Activated naive CD4-positive, alpha-beta T cell treated with anti-CD3 and anti-CD28 coated beads for 36 hours (primary cell): Measurements from ENCODE around the gene REM1. TPM values are rescaled to one million over a fixed set of nuclear protein-coding genes. Genes with fewer than 3 reads are reported as not detected.
A peak's percentile ranks its signal among the peaks of the same experiment; 100 is the strongest.
"Not testable (repeated sequence)": the region's sequence is repeated elsewhere in the genome, so short reads cannot be mapped to it uniquely, and the experiment has no call there.

Source experiments
- CTCF ChIA-PET: fragments of 350-600 bp; sonication (Branson Sonifier 250); formaldehyde crosslinking; loops from one replicate; lab custom pipeline; 2021; ENCODE audit warnings: antibody characterized with exemption; lab: Charles Lee
- DNase-seq: peaks from one replicate; pipeline ENCODE4 v3.0.0-alpha.2; 2020
- H3K27ac Mint-ChIP-seq: one replicate; pipeline ENCODE4 v1.8.0; 2021; ENCODE audit warnings: mild to moderate bottlenecking, mixed read lengths
- H3K27me3 Mint-ChIP-seq: one replicate; pipeline ENCODE4 v1.8.0; 2021; ENCODE audit warnings: low read depth, mixed read lengths
- H3K36me3 Mint-ChIP-seq: one replicate; pipeline ENCODE4 v1.8.0; 2021; ENCODE audit warnings: low read depth, mixed read lengths
- H3K4me1 Mint-ChIP-seq: one replicate; pipeline ENCODE4 v1.8.0; 2021; ENCODE audit warnings: low read depth, mixed read lengths
- H3K4me3 Mint-ChIP-seq: one replicate; pipeline ENCODE4 v1.8.0; 2021; ENCODE audit warnings: mild to moderate bottlenecking, moderate library complexity, mixed read lengths
- H3K9me3 Mint-ChIP-seq: one replicate; pipeline ENCODE4 v1.8.0; 2021; ENCODE audit warnings: mixed read lengths
- intact Hi-C: fragments of 100-400 bp; cut with micrococcal nuclease; formaldehyde crosslinking; loops from one replicate; pipeline ENCODE4 v1.15.1; 2023
- total RNA-seq, 2 experiments: library from RNA; stranded (reverse); gene quantifications; one replicate each; pipeline ENCODE4 v1.2.3, GENCODE V29; 2021

REM1 gene
- total RNA-seq, 2 experiments from 2014 or later = not detected

GRCh38 chr20:31470946-31471345, 4.1 kb upstream of the REM1 start:
- Mint-ChIP-seq H3K4me1 (peaks cover 10% of the 10 kb centered on the region), H3K27me3 (peaks cover 23% of the 10 kb centered on the region)
- H3K27ac Mint-ChIP-seq, H3K9me3 Mint-ChIP-seq, CTCF ChIA-PET, DNase-seq, H3K36me3 Mint-ChIP-seq, H3K4me3 Mint-ChIP-seq, intact Hi-C loops: not testable (repeated sequence)

GRCh38 chr20:31472395-31473330, 2.4 kb upstream of the REM1 start:
- H3K4me3 Mint-ChIP-seq = no peak overlapping the region
- no peak for DNase-seq
- CTCF ChIA-PET = interaction anchor here (0.8 to 1.5 kb wide), 3 partner anchors 12 to 31 kb away, joined by 3 to 4 read pairs (median 4); no protein-coding TSS in a partner anchor
- no peak overlapping the region for H3K27ac Mint-ChIP-seq
- H3K36me3 Mint-ChIP-seq = no peaks in the 10 kb centered on the region
- peaks cover 2% of the 10 kb centered on the region for H3K9me3 Mint-ChIP-seq
- peaks cover 10% of the 10 kb centered on the region for H3K4me1 Mint-ChIP-seq
- peaks cover 34% of the 10 kb centered on the region for H3K27me3 Mint-ChIP-seq
- intact Hi-C loops = no loop called here

GRCh38 chr20:31473331-31474096, 1.6 kb upstream of the REM1 start:
- intact Hi-C loops = no loop called here
- Mint-ChIP-seq H3K9me3 (peaks cover 2% of the 10 kb centered on the region), H3K36me3 (no peaks in the 10 kb centered on the region), H3K4me1 (peaks cover 10% of the 10 kb centered on the region), H3K27ac (no peak overlapping the region), H3K27me3 (peaks cover 39% of the 10 kb centered on the region), H3K4me3 (no peak overlapping the region)
- CTCF ChIA-PET = interaction anchor here (0.8 to 1.8 kb wide), 5 partner anchors 9 to 30 kb away, joined by 3 to 7 read pairs (median 4); no protein-coding TSS in a partner anchor
- DNase-seq = no peak

GRCh38 chr20:31474097-31474436, 1.0 kb upstream of the REM1 start:
- no peak overlapping the region for H3K4me3 Mint-ChIP-seq
- H3K36me3 Mint-ChIP-seq = no peaks in the 10 kb centered on the region
- peak; percentile 8 for DNase-seq
- CTCF ChIA-PET = interaction anchor here (0.8 to 1.8 kb wide), 4 partner anchors 9 to 29 kb away, joined by 3 to 7 read pairs (median 4); no protein-coding TSS in a partner anchor
- H3K4me1 Mint-ChIP-seq = peaks cover 10% of the 10 kb centered on the region
- peaks cover 2% of the 10 kb centered on the region for H3K9me3 Mint-ChIP-seq
- intact Hi-C loops = no loop called here
- H3K27me3 Mint-ChIP-seq = peaks cover 39% of the 10 kb centered on the region
- no peak overlapping the region for H3K27ac Mint-ChIP-seq

GRCh38 chr20:31475472-31476293, 595 bp downstream of the REM1 start:
- Mint-ChIP-seq H3K27me3 (peaks cover 39% of the 10 kb centered on the region), H3K4me1 (peaks cover 10% of the 10 kb centered on the region), H3K36me3 (no peaks in the 10 kb centered on the region)

GRCh38 chr20:31476294-31476585, 1.2 kb downstream of the REM1 start:
- Mint-ChIP-seq H3K27ac (no peak overlapping the region), H3K4me1 (peaks cover 10% of the 10 kb centered on the region), H3K27me3 (peaks cover 40% of the 10 kb centered on the region), H3K9me3 (peaks cover 2% of the 10 kb centered on the region), H3K4me3 (no peak overlapping the region), H3K36me3 (no peaks in the 10 kb centered on the region)
- intact Hi-C loops = no loop called here
- no peak for DNase-seq
- CTCF ChIA-PET = interaction anchor here (1.8 kb wide), 1 partner anchor 26 kb away, joined by 9 read pairs; no protein-coding TSS in a partner anchor

More at GRCh38 chr20:31475472-31476293, 595 bp downstream of the REM1 start:
- intact Hi-C loops = no loop called here
- CTCF ChIA-PET = interaction anchor here (0.5 to 1.8 kb wide), 3 partner anchors 16 to 27 kb away, joined by 3 to 9 read pairs (median 3); no protein-coding TSS in a partner anchor
- H3K4me3 Mint-ChIP-seq = no peak overlapping the region
- no peak overlapping the region for H3K27ac Mint-ChIP-seq
- H3K9me3 Mint-ChIP-seq = peaks cover 2% of the 10 kb centered on the region
- no peak for DNase-seq

- intact Hi-C loops = no loop called here
- peaks cover 10% of the 10 kb centered on the region for H3K4me1 Mint-ChIP-seq
Observed at GRCh38 chr20:31476643-31477215, 1.6 kb downstream of the REM1 start.

GRCh38 chr20:31484001-31484400, 8.9 kb downstream of the REM1 start:
- intact Hi-C loops = no loop called here
- Mint-ChIP-seq H3K27me3 (peaks cover 26% of the 10 kb centered on the region), H3K4me3 (no peak overlapping the region), H3K27ac (no peak overlapping the region), H3K4me1 (peaks cover 12% of the 10 kb centered on the region), H3K9me3 (no peaks in the 10 kb centered on the region), H3K36me3 (no peaks in the 10 kb centered on the region)
- CTCF ChIA-PET = interaction anchor here (0.6 to 3.2 kb wide), 3 partner anchors 19 to 36 kb away, joined by 3 to 14 read pairs (median 9); no protein-coding TSS in a partner anchor
- no peak for DNase-seq

More at GRCh38 chr20:31476643-31477215, 1.6 kb downstream of the REM1 start:
- Mint-ChIP-seq H3K27ac (no peak overlapping the region), H3K36me3 (no peaks in the 10 kb centered on the region), H3K9me3 (peaks cover 2% of the 10 kb centered on the region), H3K27me3 (peaks cover 43% of the 10 kb centered on the region), H3K4me3 (no peak overlapping the region)
- CTCF ChIA-PET = interaction anchor here (1.8 kb wide), 1 partner anchor 26 kb away, joined by 9 read pairs; no protein-coding TSS in a partner anchor
- DNase-seq = no peak

GRCh38 chr20:31485450-31486339, 10.6 kb downstream of the REM1 start:
- Mint-ChIP-seq H3K36me3 (no peaks in the 10 kb centered on the region), H3K27me3 (peaks cover 26% of the 10 kb centered on the region), H3K4me3 (no peak overlapping the region), H3K27ac (no peak overlapping the region), H3K9me3 (no peaks in the 10 kb centered on the region), H3K4me1 (peaks cover 12% of the 10 kb centered on the region)
- intact Hi-C loops = no loop called here
- CTCF ChIA-PET = interaction anchor here (0.7 to 7.2 kb wide), 3 partner anchors 17 to 103 kb away, joined by 3 to 60 read pairs (median 5); no protein-coding TSS in a partner anchor
- DNase-seq = peak; percentile 12

GRCh38 chr20:31488115-31488514, 13.0 kb downstream of the REM1 start:
- H3K27me3 Mint-ChIP-seq = peaks cover 17% of the 10 kb centered on the region
- no peaks in the 10 kb centered on the region for H3K9me3 Mint-ChIP-seq
- no peak overlapping the region for H3K4me3 Mint-ChIP-seq
- intact Hi-C loops = no loop called here
- DNase-seq = no peak
- H3K36me3 Mint-ChIP-seq = no peaks in the 10 kb centered on the region
- CTCF ChIA-PET = interaction anchor here (0.6 to 7.2 kb wide), 4 partner anchors 14 to 158 kb away, joined by 3 to 60 read pairs (median 4); no protein-coding TSS in a partner anchor
- no peak overlapping the region for H3K27ac Mint-ChIP-seq
- peaks cover 12% of the 10 kb centered on the region for H3K4me1 Mint-ChIP-seq
